HG03097 (cell line): Measurements from ENCODE around the gene NUDT16L1.

Source experiments
- ATAC-seq: cut with Tn5 transposase; IDR thresholded peaks from one replicate; pipeline ENCODE4 v1.9.1; 2021; ENCODE audit not compliant: unreplicated experiment, low FRiP score

NUDT16L1 gene

DNA sequence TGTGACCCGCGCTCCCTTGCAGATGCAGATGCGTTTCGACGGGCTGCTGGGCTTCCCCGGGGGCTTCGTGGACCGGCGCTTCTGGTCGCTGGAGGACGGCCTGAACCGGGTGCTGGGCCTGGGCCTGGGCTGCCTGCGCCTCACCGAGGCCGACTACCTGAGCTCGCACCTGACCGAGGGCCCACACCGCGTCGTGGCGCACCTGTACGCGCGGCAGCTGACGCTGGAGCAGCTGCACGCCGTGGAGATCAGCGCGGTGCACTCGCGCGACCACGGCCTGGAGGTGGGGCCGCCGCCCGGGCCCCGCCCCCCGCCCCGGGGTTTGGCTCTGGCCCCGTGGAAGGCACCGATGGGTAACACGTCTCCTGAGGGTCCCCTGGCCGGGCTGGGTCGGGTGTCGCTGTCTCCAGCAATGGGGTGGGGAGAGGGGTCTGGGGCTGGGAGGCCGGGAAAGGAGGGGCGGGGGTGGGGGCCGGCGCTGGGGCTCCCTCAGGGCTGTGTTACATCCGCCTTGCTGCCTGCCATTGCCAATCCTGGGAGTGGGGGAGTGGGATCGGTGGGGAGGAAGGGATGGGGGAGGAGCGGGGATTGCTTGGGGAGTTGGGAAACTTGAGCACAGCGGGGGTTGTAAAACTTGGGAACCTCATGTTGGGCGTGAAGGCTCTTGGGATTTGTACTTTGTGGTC, 737 bp downstream of the NUDT16L1 start:
- peak; percentile 2 for ATAC-seq

- no peak for ATAC-seq
Observed at GRCh38 chr16:4694642-4695451, 1.5 kb downstream of the NUDT16L1 start.

DNA sequence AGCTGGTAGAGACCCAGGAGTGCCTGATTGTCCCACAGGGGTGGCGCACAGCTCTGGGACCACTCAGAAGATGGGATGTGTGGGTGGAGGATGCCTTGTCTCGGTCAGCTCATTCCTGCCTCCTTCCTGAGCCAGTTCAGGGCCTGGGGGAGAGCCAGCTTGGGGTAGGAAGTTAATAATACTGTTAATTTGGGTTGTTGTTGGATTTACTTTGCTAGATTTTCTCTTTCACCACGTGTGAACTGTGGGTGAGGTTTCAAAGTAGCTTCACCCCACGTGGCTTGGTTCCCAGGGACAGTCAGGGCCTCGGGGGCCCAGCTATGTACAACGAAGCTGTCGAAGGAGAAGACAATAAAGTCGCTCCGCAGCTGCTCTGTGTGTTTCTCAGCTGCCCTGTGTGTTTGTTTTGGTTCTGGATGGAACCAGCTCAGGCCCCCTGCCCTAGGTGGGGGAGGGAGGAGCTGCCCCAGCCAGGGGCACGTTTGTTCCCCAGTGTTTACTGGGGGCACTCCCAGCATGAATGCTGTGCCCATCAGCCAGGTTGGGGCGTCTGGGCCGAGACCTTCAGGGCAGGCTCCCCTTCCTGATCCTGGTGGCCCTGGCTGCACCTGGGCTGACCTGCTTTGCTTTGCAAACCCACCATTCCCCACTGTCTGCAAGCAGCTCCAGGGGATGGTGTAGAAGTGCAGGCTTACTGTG, 2.3 kb downstream of the NUDT16L1 start:
- ATAC-seq = no peak

GRCh38 chr16:4696172-4696904, 3.0 kb downstream of the NUDT16L1 start:
- ATAC-seq = no peak

DNA sequence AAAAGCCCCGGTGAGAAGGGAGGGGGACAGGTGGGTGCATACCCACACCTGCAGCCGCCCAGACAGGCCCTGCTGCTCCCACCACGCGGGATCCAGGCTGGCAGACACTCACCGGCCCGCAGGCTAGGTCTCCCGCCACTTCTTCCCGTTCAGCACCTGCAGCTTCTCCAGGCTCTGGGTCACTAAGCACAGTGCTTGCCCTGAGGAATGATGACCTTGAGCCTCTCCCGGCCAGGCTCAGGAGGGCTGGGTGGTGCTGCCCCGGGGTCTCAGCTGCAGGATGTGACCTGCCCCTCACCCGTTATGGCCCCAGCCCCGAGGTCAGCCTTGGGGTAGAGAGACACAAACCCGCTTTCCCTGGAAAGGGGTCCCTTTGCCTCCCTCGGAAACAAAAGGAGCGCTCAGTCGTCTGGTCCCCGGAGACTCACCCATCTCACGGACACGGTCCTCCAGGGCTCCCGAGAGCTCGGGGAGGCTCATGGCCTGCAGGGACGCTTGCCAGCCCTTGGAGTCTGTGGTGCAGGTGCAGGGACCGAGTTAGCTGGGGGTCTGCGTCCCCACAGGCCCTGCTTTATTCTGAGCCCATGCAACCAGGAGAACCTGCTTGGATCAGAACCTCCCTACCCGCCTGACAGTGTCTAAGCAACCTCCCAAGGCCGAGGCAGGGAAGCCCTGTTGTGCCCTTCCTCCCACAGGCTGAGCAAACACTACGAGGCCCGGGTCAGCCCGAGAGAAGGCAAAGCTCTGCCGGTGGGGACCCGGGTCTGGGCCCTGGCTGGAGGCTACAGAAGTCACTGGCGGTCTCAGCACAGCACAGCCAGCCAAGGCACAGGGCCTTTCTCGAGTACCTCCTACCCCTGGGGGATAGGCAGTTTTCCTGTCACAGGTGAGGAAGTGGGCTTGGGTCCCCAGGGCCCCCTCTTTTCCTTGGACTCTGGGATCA, 3.8 kb downstream of the NUDT16L1 start:
- no peak for ATAC-seq

DNA sequence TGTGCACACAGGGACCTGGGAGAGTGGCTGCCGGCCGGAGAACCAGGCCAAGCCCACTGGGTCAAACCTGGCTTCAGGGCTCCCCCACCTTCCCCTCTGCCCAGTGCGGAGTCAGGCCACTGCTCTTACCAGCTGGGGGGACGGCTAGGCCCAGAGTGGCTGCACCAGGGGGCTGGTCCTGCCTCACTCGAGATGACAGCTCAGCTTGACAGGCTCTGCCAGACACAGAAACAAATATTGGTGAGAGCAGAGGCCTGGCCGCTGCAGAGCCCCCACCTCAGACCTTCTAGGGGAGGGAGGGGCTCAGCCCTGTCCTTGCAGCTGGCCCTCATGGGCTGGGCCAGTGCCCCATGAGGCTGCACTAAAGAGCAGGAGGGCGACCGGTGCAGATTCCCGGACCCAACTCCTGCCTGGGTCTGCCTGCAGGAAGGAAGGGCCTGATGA, 4.5 kb downstream of the NUDT16L1 start:
- no peak for ATAC-seq

GRCh38 chr16:4698321-4699045, 5.1 kb downstream of the NUDT16L1 start:
- ATAC-seq = no peak

DNA sequence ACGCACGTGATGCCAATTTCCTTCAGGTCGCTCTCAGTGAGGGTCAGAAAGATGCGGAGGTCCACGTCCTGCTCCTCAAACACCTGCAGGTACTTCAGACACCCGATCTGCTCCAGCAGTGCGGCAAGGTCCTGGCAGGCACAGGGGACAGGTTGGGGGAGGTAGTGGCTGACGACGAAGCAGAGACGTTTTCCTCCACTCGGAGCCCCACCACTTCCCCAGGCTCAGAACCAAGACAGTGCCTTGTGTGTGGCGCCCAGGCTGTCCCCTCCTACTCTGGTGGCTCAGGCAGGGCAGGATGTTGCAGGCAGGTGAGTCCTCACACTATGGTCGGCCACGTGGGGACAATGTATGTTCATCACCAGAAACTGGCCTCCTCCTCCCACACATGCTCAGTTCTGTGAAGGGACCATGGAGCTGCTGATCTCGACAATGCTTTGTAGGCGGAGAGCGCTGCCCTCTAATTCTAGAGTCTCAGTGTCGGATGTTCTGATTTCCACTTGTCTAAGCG, 5.7 kb downstream of the NUDT16L1 start:
- ATAC-seq = no peak

DNA sequence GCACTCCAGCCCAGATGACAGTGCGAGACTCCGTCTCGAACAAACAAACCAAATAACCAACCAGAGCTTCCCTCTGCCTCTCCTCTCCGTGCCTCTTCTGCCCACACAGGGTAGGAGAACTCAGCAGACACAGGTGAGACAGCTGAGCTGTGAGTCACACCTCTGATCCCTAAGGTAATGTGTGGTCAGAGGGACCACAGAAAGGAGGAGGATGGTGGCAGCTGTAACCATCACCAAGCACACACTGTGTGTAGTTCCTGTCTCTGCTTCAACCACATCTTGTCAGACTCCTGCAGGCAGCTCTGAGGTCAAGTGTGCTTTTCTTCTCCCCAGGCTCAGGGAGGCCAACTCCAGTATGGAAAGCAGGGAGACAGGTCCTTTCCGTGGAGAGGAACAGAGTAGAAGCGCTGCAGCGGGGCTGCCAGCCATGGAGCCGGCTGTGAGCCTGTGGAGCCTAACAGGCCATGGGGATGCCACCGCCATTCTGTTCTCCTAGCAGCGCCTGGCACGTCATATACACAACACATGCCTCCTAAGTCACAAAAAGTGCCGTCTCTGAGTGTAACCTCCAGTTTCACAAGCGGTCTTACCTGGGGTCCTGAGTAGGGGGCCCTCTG, 7.1 kb downstream of the NUDT16L1 start:
- no peak for ATAC-seq

GRCh38 chr16:4700997-4701743, 7.8 kb downstream of the NUDT16L1 start:
- ATAC-seq = no peak

GRCh38 chr16:4701791-4702465, 8.6 kb downstream of the NUDT16L1 start:
- no peak for ATAC-seq

GRCh38 chr16:4702466-4702808, 9.1 kb downstream of the NUDT16L1 start:
- no peak for ATAC-seq

DNA sequence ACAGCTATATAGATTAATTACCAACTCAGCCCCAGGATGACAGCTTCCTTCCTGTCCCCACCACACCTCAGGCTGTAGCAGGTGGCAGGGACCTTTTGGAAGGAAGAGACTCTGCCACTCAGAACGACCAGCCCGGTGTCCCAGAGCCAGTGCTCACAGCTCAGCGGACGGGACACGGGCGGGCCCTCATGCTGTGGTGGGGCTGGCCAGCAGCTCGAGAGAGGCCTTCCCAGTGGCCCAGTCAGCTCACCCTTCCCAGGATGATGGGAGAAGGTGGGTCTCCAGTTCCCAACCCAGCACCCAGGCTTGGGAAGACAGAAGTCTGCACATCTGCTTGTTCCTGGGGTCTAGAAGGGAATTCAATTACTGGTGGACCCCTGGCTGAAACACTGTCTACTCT, 10.5 kb downstream of the NUDT16L1 start:
- ATAC-seq = no peak

- no peak for ATAC-seq
Observed at GRCh38 chr16:4704491-4704890, 11.1 kb downstream of the NUDT16L1 start.

DNA sequence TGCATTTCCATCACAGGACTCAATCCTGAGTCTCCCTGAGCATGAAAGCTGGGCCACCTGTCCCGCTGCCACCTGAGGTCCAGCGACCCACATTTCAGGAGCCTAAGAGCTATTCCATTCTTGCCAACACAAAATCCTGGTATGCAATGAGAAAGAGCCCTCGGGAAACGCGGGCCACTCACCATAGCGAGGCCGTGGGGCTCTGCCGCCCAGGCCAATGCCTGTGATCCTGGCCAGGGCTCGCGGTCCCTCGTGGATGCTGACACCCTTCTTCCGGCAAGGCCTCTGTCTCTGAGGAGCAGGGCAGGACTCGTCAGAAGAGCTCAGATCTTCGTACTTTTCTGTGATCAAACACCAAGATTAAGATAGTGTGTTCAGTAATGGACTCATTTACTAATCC, 11.6 kb downstream of the NUDT16L1 start:
- no peak for ATAC-seq

DNA sequence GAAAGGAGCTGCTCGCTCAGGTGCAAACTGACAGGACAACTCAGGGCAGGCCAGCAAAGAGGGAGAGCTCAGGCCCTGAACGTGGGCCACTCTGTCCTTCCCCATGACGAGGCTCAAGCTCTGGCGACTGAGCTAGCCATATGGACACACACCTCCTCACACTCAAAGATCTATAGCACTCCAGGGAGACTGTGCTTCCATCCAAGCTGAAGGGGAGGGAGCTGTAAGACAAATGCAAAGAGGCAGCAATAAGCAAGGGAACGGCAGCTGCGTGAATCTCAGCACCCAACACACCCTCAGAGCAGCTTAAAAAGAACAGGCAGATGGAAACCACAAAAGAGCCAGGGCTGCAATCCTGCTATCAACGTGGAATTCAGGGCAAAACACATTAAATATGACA, 13.5 kb downstream of the NUDT16L1 start:
- no peak for ATAC-seq

DNA sequence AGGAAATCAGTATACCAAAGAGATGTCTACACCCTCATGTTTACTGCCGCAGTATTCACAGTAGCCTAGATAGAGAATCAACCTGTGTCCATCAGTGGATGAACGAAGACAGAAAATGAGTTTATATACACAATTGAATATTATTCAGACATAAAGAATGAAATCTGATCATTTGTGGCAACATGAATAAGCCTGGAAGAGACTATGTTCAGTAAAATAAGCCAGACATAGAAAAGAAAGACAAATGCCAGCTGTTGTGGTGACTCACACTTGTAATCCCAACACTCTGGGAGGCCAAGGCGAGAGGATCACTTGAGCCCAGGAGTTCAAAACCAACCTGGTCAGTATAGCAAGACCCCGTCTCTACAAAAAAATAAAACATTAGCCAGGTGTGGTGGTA, 16.1 kb downstream of the NUDT16L1 start:
- no peak for ATAC-seq
